BE2C (cell line): ENCODE measurements around the gene MDC1.
A peak's percentile ranks its signal among the peaks of the same experiment; 100 is the strongest.

Experiments used
- DNase-seq: peaks from one replicate; pipeline ENCODE4 v3.0.0-alpha.2; 2020
- H3K27me3 ChIP-seq: fragments of 250-450 bp; sonication (Bioruptor Pico); 2 replicates; pipeline ENCODE4 v1.5.1; 2020; ENCODE audit warnings: mild to moderate bottlenecking
- H3K36me3 ChIP-seq: fragments of 250-450 bp; sonication (Bioruptor Pico); 2 replicates; pipeline ENCODE4 v1.5.1; 2020; ENCODE audit warnings: mild to moderate bottlenecking
- H3K4me1 ChIP-seq: fragments of 250-450 bp; sonication (Bioruptor Pico); 2 replicates; pipeline ENCODE4 v1.5.1; 2020
- H3K4me3 ChIP-seq: 2 replicates; pipeline ENCODE4 v1.5.1; 2011; ENCODE audit warnings: low read depth, low read length
- H3K9me3 ChIP-seq: fragments of 250-450 bp; sonication (Bioruptor Pico); 2 replicates; pipeline ENCODE4 v1.5.1; 2020
- TF ChIP-seq, protein P1 (sequence below): IDR thresholded peaks from 2 replicates; pipeline ENCODE4 v1.5.1; 2012; ENCODE audit warnings: mild to moderate bottlenecking, low read depth, low read length

MDC1 gene

DNA sequence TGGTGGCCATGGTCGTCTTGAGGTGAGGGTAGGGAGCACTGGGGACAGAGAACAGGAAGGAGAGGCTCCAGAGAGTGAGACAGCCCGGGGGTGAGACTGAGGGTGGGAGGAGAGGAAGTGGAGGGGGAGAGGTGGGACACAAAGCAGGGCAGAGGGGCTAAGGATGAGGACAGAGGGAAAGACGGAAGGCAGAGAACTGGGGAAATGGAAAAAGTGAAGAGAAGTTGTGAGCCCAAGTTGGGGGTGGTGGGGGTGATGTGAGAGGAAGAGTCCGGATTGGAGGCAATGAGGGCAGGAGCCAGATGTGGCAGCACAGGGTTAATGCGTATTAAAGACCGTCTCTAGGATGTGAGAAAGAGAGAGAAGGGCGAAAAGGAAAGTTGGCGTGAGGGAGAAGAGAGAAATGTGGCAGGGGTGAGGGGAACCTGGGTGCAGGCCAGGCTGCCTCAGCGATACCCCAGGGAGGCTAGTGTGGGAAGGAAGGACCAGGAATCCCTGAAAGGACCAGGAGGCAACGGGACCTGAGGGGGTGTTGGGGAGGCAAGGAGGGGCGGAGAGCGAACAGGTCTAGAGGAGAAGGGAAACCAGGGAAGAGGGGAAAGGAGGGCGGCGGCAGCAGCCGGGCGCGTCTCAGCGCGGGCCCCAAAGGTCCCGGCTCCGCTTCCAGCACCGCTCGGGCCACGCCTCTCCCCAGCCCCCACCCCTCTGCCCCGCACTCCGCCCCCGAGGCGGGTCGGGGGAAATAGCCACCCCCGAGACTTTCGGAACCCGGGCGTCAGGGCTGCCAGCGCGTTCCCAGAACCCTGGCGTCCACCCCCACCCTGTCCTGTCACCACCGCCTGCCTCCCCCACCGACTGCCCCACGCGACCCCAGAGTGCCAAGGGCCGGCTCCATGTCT lies 30.8 kb downstream of the MDC1 start, which contains the start of gene PPP1R18:
Gene PPP1R18 (minus strand): TSS at position 637 of the 899 bp plus-strand sequence. CDS start 627 bp downstream, at position 10.
- TF ChIP-seq, protein P1, sequence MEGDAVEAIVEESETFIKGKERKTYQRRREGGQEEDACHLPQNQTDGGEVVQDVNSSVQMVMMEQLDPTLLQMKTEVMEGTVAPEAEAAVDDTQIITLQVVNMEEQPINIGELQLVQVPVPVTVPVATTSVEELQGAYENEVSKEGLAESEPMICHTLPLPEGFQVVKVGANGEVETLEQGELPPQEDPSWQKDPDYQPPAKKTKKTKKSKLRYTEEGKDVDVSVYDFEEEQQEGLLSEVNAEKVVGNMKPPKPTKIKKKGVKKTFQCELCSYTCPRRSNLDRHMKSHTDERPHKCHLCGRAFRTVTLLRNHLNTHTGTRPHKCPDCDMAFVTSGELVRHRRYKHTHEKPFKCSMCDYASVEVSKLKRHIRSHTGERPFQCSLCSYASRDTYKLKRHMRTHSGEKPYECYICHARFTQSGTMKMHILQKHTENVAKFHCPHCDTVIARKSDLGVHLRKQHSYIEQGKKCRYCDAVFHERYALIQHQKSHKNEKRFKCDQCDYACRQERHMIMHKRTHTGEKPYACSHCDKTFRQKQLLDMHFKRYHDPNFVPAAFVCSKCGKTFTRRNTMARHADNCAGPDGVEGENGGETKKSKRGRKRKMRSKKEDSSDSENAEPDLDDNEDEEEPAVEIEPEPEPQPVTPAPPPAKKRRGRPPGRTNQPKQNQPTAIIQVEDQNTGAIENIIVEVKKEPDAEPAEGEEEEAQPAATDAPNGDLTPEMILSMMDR: no peak
- DNase-seq: peak; percentile 77
- Histone ChIP-seq H3K36me3 (peaks cover 12% of the 10 kb centered on the region), H3K9me3 (no peaks in the 10 kb centered on the region), H3K27me3 (no peaks in the 10 kb centered on the region), H3K4me1 (peaks cover 10% of the 10 kb centered on the region; the same call in 1 of the 2 replicates), H3K4me3 (peak within 1 kb of the TSS; percentile 74)

DNA sequence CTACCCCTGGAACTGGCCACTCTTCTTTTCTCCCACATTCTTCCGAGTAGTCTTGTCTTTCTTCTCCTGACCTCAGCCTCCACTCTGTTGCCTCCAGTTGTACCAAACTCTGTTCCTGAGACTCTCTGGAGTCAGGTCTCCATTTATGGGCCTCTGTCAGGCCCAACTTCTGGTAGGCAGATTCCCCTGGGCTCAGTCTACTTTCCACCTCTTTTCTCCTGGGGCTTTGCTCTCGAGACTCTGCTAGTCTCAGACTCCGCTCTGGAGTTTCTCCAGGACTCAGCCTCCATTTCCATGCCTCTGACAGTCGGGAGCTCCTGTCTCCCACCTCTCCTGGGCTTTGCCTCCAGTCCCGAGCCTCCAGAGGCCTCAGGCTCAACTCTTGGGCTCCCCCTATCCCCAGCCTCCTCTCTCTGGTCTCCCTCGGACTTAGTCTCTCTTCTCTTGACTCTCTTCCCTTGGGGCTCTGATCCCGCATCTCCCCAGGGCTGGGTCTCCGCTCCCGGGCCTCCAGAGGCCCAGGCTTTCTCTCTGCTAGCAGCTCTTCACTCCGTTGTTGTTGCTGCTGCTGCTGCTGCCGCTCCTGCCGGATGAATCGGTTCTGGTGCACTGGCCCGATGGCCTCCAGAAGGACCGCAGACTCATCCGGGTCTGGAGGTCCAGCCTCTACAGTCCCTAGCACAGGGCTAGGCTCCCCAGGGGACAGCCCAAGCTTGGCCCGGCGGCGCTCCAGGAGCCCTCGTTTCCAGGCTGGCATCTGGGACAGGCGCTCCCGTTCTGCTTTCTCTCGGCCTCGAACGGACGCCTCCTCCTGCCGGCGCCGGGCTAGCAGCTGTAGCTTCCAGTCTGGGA lies 31.7 kb downstream of the MDC1 start:
- Histone ChIP-seq H3K36me3 (peaks cover 16% of the 10 kb centered on the region), H3K9me3 (no peaks in the 10 kb centered on the region), H3K27me3 (no peaks in the 10 kb centered on the region), H3K4me3 (peak overlapping the region; percentile 74), H3K4me1 (peaks cover 10% of the 10 kb centered on the region; the same call in 1 of the 2 replicates)
- peak; percentile 41 for DNase-seq
- TF ChIP-seq, protein P1: peak; percentile 30

DNA sequence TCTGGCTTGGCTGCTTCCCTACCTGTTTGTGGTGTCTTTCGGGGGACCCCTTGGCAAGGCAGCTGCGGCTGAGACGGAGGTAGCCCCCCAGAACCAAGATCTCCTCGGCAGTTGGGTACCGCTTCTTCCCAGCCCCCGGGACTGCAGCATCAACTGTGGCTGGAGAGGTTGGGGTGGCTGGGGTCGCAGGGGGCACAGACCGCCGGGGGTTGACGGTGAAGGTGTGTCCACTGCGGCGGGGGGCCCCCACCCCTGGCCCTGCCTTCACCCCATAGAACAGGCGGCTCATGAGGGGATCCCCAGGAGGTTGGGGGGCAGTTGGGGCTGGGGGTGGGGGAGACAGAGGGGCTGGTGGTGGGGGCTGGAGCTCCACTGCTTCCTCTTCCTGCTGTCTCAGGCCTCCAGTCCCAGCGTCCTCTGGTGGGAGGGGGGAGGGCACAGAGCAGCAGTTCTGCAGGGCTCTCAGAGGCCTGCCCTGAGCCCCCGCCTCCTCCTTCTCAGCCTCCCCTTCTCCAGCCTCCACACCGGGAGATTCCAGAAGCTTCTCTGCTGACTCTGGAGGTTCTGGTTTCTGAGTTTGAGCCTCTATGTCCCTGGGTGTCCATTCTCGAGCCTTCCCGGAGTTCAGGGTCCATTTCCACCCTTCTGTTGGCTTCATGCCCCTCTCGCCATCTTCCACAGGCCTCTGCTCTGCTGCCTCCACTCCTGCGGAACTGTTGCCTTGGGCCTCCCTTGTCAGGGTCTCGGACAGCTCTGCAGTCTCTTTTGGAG lies 32.5 kb downstream of the MDC1 start:
- H3K27me3 ChIP-seq: no peaks in the 10 kb centered on the region
- peak; percentile 48 for DNase-seq
- no peaks in the 10 kb centered on the region for H3K9me3 ChIP-seq
- peaks cover 14% of the 10 kb centered on the region for H3K4me1 ChIP-seq
- H3K36me3 ChIP-seq: peaks cover 24% of the 10 kb centered on the region
- H3K4me3 ChIP-seq: peak overlapping the region; percentile 74
- TF ChIP-seq, protein P1: no peak

DNA sequence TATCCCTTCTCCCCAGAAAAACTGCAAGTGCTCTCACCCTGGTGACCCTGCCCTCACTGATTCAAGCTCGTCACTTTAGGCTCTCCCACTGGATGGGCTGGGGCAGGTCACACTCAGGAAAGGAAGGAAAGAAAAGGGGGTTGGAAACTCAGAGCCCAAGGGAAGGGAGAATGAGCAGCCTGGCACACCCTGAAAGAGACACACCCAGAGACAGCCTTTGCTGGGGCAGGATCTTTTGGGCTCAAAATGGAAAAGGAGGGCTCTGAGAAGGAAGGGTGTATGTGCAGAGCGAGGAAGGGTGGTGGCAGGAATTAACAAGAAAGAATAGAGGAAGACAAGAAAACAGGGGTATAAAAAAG lies 33.1 kb downstream of the MDC1 start:
- TF ChIP-seq, protein P1: no peak
- no peak for DNase-seq
- Histone ChIP-seq H3K9me3 (no peaks in the 10 kb centered on the region), H3K36me3 (peaks cover 27% of the 10 kb centered on the region), H3K4me3 (peak overlapping the region; percentile 74), H3K27me3 (no peaks in the 10 kb centered on the region), H3K4me1 (peaks cover 16% of the 10 kb centered on the region)

DNA sequence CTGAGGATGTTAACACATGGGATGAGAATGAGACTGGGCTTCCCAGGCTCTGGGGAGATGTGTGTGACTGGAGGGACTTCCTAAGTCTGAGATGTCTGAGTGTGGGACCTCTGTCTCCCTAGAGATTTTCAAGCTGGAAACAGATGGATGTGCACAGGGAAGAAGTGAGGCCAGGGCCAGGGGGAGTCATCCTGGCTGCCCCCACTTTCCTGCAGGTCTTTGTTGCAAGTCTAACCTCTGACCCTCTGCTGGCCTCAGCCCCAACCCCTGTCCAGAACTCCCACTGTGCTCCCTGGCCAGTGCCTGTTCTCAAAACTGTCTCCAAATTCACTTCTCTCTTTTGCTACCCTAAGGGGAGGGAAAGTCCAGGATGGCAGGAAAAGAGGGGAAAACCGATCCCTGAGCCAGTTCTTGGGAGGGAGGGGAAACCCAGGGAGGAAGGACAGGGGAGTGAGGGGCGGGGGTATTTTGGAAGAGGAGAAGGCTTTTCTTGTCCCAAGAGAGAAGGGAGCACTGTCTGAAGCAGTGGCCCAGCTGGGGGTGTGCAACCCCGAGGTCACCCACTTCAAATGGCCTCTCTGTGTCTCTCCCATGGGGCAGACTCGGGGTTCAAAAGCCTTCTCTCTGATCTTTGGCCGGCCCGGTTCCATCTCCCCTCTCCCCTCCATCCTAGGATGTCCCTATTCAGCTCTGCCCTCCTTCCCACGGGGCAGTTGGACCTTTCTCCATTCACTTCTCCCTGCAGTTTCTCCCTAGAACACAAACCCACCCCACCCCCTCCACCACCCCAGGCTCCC lies 33.7 kb downstream of the MDC1 start:
- Histone ChIP-seq H3K36me3 (peaks cover 32% of the 10 kb centered on the region), H3K9me3 (no peaks in the 10 kb centered on the region), H3K4me3 (peak overlapping the region; percentile 74), H3K27me3 (no peaks in the 10 kb centered on the region), H3K4me1 (peaks cover 16% of the 10 kb centered on the region)
- TF ChIP-seq, protein P1: no peak
- DNase-seq: no peak
